ENCODE data around the gene GPR17. TPM values are rescaled to one million over a fixed set of nuclear protein-coding genes. Genes with fewer than 3 reads are reported as not detected.

GPR17 gene
- total and polyA plus RNA-seq, 2 experiments from 2014 or later: 0.09 TPM; not detected in 1

DNA sequence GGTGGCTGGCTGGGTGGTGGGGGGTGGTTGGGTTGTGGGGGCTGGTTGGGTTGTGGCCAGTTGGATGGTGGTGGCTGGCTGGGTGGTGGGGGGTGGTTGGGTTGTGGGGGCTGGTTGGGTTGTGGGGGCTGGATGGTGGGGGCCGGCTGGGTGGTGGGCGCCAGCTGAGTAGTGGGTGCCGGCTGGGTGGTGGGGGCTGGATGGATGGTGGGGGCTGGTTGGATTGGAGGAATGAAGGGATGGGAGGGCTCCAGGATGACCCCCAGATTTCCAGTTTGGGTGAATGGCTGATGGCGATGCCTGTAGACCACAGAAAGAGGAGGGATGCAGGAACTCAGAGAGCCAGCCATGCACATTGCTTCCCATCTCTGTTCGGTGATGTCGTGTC, 26.8 kb upstream of the GPR17 start:
- TF ChIP-seq, protein P1, sequence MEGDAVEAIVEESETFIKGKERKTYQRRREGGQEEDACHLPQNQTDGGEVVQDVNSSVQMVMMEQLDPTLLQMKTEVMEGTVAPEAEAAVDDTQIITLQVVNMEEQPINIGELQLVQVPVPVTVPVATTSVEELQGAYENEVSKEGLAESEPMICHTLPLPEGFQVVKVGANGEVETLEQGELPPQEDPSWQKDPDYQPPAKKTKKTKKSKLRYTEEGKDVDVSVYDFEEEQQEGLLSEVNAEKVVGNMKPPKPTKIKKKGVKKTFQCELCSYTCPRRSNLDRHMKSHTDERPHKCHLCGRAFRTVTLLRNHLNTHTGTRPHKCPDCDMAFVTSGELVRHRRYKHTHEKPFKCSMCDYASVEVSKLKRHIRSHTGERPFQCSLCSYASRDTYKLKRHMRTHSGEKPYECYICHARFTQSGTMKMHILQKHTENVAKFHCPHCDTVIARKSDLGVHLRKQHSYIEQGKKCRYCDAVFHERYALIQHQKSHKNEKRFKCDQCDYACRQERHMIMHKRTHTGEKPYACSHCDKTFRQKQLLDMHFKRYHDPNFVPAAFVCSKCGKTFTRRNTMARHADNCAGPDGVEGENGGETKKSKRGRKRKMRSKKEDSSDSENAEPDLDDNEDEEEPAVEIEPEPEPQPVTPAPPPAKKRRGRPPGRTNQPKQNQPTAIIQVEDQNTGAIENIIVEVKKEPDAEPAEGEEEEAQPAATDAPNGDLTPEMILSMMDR (IDR thresholded peaks at IDR 0.05; ENCODE audit: low read depth, low read length): no peak
- H3K27ac ChIP-seq: no peak overlapping the region

DNA sequence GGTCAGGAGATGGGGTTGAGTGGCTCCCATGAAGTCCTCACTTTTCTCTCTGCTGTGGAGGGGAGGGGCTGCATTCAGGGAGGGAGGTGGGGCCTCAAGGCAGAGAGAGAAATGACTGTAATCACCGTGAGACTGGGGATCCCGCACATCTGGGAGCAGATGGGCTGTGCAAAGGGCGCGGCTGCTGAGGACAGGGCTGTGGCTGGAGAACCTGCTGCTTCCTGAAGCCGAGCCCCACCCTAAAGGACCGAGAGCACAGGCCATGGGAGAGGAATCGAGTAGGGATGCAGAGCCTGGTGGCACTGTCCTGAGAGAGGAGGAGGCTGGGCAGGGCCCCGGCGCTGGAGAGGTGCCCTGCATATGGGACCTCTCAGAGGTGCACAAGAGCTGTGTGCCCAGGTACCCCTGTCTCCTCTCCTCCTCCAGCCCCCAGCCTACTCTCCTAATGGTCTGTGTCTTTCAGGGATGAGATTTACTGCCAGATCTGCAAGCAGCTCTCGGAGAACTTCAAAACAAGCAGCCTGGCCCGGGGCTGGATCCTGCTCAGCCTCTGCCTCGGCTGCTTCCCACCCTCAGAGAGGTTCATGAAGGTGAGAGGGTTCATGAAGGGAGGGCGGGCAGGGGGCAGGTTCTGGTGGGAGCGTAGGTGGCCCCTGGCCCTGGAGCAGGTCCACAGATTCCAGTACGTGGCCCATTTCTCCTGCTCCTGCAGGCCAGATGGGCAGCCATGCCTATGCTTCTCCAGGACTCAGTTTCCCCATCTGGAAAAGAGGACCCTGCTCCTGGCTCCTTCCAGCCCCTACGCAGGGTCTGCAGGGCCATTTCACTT, 25.9 kb upstream of the GPR17 start:
- Histone ChIP-seq H3K4me1 (ENCODE audit: low read depth) (no peaks in the 10 kb centered on the region), H3K36me3 (no peaks in the 10 kb centered on the region), H3K9me3 (ENCODE audit: low read depth) (no peaks in the 10 kb centered on the region), H3K27ac (no peak overlapping the region), H3K27me3 (no peaks in the 10 kb centered on the region), H3K4me3 (no peak overlapping the region)
- DNase-seq (ENCODE audit: low read depth in 1 of 2, low spot score in 1 of 2): no peak
- TF ChIP-seq, protein P1 (IDR thresholded peaks at IDR 0.05; ENCODE audit: low read depth, low read length): no peak

More for the DNA sequence above, 26.8 kb upstream of the GPR17 start:
- no peaks in the 10 kb centered on the region for H3K36me3 ChIP-seq
- H3K4me3 ChIP-seq: no peak overlapping the region
- H3K4me1 ChIP-seq (ENCODE audit: low read depth): no peaks in the 10 kb centered on the region
- no peak for DNase-seq (ENCODE audit: low read depth in 1 of 2, low spot score in 1 of 2)
- H3K27me3 ChIP-seq: no peaks in the 10 kb centered on the region
- H3K9me3 ChIP-seq (ENCODE audit: low read depth): no peaks in the 10 kb centered on the region

DNA sequence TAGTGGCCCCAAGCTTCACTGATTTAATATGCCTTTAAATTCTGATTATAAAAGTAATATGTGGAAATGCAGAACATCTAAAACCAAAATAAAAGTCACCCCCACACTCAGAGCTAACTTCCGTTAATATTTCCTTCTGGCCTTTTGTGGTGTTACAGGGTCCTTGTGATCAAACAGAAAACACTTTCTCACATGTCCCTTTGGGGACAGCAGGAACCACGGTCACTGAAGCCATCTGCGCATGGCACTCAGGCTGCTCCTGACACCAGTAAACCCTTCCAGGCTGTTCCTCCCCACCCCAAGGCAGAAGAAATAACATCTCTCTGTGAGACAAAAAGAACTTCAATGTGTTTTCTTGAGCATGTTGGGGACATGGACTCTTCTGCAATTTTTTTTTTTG, 25.1 kb upstream of the GPR17 start:
- H3K36me3 ChIP-seq: no peaks in the 10 kb centered on the region
- no peak overlapping the region for H3K4me3 ChIP-seq
- no peaks in the 10 kb centered on the region for H3K4me1 ChIP-seq (ENCODE audit: low read depth)
- no peaks in the 10 kb centered on the region for H3K27me3 ChIP-seq
- DNase-seq (ENCODE audit: low read depth in 1 of 2, low spot score in 1 of 2): no peak
- TF ChIP-seq, protein P1 (IDR thresholded peaks at IDR 0.05; ENCODE audit: low read depth, low read length): no peak
- no peaks in the 10 kb centered on the region for H3K9me3 ChIP-seq (ENCODE audit: low read depth)
- no peak overlapping the region for H3K27ac ChIP-seq

DNA sequence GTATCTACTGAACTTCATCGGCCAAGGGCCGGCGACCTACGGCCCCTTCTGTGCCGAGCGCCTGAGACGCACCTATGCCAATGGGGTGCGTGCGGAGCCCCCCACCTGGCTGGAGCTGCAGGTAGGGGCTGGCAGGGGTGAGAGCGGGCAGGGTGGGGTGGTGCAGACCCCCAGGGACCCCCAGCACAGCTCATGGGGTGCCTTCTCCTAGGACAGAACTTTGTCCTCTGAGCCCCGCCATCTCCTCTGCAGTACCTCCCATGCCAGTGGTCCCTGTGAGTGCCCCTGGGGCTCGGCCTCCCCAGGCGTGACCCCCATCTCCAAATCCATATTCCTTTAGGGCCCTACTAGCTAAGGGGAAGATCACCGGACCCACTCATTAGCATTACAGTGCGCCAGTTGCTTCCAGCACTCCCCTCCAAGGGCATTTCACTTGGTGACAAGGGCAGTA, 23.9 kb upstream of the GPR17 start:
- no peaks in the 10 kb centered on the region for H3K27me3 ChIP-seq
- H3K4me3 ChIP-seq: no peak overlapping the region
- H3K36me3 ChIP-seq: no peaks in the 10 kb centered on the region
- no peaks in the 10 kb centered on the region for H3K9me3 ChIP-seq (ENCODE audit: low read depth)
- no peaks in the 10 kb centered on the region for H3K4me1 ChIP-seq (ENCODE audit: low read depth)
- TF ChIP-seq, protein P1 (IDR thresholded peaks at IDR 0.05; ENCODE audit: low read depth, low read length): no peak
- no peak for DNase-seq (ENCODE audit: low read depth in 1 of 2, low spot score in 1 of 2)
- H3K27ac ChIP-seq: no peak overlapping the region

DNA sequence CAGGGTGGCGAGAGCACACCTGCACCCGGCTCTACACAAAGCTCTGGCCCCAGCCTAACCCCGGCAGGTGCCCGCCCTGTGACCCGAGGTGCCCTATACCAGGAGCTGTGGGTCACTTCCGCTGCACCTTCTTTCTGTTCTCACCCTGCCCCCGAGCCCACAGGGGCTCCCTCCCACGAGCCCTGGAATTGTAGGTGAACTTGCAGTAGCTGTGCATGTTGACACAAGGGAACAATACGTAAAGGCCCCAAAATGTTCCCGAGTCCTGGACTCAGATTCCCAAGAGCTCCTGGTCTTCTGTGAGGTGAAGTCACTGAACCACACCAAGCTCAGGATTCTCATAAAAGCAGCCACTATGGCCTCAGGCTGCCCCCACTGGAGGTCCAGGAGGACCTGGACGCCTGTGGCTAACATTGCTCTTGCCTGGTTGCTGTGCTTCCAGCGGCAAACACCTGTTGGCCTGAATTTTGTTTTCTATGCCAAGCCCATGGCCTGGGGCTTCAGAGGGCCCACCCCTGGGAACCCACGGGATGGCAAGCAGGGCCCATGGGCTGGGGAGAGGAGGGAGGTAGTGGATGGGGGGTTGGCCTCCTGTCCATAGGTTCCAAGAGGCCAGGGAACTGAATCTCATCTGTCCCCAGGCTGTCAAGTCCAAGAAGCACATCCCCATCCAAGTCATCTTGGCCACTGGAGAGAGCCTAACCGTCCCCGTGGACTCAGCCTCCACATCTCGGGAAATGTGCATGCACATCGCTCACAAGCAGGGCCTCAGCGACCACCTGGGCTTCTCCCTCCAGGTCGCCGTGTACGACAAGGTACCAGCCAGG, 23.2 kb upstream of the GPR17 start:
- DNase-seq (ENCODE audit: low read depth in 1 of 2, low spot score in 1 of 2): no peak
- no peak overlapping the region for H3K27ac ChIP-seq

More for the DNA sequence above, 23.2 kb upstream of the GPR17 start:
- Histone ChIP-seq H3K27me3 (no peaks in the 10 kb centered on the region), H3K9me3 (ENCODE audit: low read depth) (no peaks in the 10 kb centered on the region), H3K36me3 (no peaks in the 10 kb centered on the region), H3K4me3 (no peak overlapping the region), H3K4me1 (ENCODE audit: low read depth) (no peaks in the 10 kb centered on the region)
- TF ChIP-seq, protein P1 (IDR thresholded peaks at IDR 0.05; ENCODE audit: low read depth, low read length): no peak

All from cardiac muscle cell (in vitro differentiated cells and primary cell).